GM10266 (cell line): Measurements from ENCODE around the gene B9D1.

Experiments
- DNase-seq: peaks from one replicate; pipeline ENCODE4 v3.0.0; 2012; ENCODE audit errors: extremely low spot score
- TF ChIP-seq, protein P1 (sequence below): IDR thresholded peaks from 2 replicates; pipeline ENCODE4 v1.5.1; 2012; ENCODE audit warnings: mild to moderate bottlenecking, low read depth; ENCODE audit not compliant: control insufficient read depth, insufficient read depth; ENCODE audit errors: missing control alignments

The B9D1 gene

DNA sequence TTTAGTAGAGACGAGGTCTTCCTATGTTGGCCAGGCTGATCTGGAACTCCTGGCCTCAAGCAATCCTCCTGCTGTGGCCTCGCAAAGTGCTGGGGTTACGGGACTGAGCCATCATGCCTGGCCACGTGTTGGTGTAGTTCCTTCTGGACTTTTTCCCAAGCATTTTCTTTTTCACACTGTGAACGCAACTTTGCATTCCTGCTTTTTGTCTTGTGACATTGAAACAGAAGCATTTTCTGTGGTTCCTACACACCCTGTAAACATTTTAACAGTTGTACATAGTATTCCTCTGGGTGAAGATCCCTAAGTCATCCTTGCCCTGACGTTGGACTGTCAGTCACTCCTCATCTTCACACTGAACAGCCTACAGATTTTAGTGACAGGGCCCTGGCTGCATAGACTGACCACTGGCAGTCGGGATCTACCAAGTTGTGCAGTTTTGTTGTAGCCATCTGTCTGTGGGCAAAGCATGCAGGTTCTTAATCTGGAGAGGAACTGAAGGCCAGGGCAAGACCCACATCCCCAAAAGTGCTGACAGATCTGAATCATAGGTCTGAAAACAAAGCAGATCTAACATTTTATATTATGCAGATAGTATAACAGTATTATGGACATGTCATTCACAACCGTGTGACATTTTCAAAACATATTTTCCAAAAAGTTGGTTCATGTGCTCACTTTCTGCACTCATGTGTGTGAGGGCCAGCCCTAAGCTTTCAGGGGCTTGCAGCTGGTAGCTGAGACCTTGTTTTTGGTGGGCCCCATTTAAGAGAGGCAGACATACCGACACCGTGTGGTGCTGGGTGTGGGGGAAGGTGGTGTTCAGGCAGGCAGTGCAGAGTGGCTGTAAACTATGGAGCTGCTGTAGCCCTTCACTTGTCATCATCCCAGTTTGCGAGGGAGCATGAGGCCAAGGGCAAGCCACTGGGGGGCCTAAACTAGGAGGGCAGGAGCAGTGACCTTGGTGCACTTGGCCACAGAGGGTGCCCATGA, 65.4 kb downstream of the B9D1 start:
- TF ChIP-seq, protein P1, sequence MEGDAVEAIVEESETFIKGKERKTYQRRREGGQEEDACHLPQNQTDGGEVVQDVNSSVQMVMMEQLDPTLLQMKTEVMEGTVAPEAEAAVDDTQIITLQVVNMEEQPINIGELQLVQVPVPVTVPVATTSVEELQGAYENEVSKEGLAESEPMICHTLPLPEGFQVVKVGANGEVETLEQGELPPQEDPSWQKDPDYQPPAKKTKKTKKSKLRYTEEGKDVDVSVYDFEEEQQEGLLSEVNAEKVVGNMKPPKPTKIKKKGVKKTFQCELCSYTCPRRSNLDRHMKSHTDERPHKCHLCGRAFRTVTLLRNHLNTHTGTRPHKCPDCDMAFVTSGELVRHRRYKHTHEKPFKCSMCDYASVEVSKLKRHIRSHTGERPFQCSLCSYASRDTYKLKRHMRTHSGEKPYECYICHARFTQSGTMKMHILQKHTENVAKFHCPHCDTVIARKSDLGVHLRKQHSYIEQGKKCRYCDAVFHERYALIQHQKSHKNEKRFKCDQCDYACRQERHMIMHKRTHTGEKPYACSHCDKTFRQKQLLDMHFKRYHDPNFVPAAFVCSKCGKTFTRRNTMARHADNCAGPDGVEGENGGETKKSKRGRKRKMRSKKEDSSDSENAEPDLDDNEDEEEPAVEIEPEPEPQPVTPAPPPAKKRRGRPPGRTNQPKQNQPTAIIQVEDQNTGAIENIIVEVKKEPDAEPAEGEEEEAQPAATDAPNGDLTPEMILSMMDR: no peak
- DNase-seq: no peak

DNA sequence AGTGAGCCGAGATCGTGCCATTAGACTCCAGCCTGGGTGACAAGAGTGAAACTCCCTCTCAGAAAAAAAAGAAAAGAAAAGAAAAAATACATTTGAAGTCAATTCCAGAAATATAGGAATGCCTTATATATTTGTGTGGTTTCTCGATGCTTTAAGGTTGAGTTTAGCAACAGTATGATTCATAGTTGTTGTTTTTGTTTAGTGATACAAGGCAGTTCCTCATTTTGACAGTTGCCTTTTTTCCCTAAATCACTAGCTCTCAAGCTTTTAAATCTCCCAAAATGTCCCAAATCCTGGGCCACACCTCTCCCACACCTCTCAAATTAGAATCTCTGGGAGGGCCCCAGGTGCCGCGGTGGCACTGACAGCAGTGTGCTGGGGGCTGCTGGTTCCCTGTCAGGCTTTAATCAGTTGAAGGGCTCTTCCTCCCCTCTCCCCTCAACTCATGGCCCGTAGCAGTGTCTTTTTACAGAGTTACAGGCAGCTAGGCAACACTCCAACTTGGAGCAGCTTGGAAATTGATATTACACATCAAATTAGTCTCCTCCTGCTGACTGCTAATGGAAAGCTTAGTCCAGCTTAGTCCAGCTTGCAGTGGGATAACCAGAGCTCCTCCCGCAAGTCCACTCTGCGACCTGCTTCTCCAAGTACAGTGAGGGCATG, 66.9 kb downstream of the B9D1 start:
- TF ChIP-seq, protein P1: no peak
- DNase-seq: no peak

DNA sequence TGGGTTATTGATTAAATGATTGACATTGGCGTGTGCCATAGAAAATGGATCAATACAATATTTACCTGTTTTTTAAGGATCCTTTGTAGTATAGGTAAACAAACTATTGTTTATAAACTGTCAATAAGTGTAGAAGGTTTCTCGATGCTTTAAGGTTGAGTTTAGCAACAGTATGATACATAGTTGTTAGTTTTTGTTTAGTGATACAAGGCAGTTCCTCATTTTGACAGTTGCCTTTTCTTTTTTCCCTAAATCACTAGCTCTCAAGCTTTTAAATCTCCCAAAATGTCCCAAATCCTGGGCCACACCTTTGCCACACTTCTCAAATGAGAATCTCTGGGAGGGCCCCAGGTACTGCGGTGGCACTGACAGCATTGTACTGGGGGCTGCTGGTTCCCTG, 68.1 kb downstream of the B9D1 start:
- TF ChIP-seq, protein P1: no peak

More for the DNA sequence above, 68.1 kb downstream of the B9D1 start:
- no peak for DNase-seq
